ENCODE results near the gene ERO1B.

Gene ERO1B

GRCh38 chr1:236297161-236297560 is 15.4 kb upstream of the ERO1B start:
- DNase-seq = no peak

GRCh38 chr1:236292425-236292824 is 10.7 kb upstream of the ERO1B start:
- DNase-seq = no peak

GRCh38 chr1:236289492-236290131 is 7.9 kb upstream of the ERO1B start:
- no peak for DNase-seq

- DNase-seq = no peak
Observed at GRCh38 chr1:236288620-236288976, 6.8 kb upstream of the ERO1B start.

GRCh38 chr1:236287757-236288619 is 6.2 kb upstream of the ERO1B start:
- DNase-seq = no peak

- no peak for DNase-seq
Observed at GRCh38 chr1:236287356-236287755, 5.6 kb upstream of the ERO1B start.

GRCh38 chr1:236284291-236284721 is 2.5 kb upstream of the ERO1B start:
- peak in 1 of 2 donors; percentile 42 for DNase-seq

- DNase-seq = no peak
Observed at GRCh38 chr1:236282719-236283118, 961 bp upstream of the ERO1B start.

- DNase-seq = no peak
Observed at GRCh38 chr1:236282425-236282716, 613 bp upstream of the ERO1B start.

- peak; percentile 23 to 52 for DNase-seq
Observed at GRCh38 chr1:236281198-236281653, 532 bp downstream of the ERO1B start.

GRCh38 chr1:236280438-236281197 is 1.1 kb downstream of the ERO1B start:
- DNase-seq = no peak

GRCh38 chr1:236275586-236275985 is 6.2 kb downstream of the ERO1B start:
- DNase-seq = no peak

GRCh38 chr1:236275061-236275460 is 6.7 kb downstream of the ERO1B start:
- DNase-seq = no peak

GRCh38 chr1:236273358-236273757 is 8.4 kb downstream of the ERO1B start:
- no peak for DNase-seq

- DNase-seq = no peak
Observed at GRCh38 chr1:236269439-236269838, 12.3 kb downstream of the ERO1B start.

- no peak for DNase-seq
Observed at GRCh38 chr1:236261898-236262297, 19.9 kb downstream of the ERO1B start.

- DNase-seq = no peak
Observed at GRCh38 chr1:236261033-236261432, 20.7 kb downstream of the ERO1B start.

GRCh38 chr1:236259043-236259442 is 22.7 kb downstream of the ERO1B start:
- DNase-seq = no peak

GRCh38 chr1:236258114-236258622 is 23.6 kb downstream of the ERO1B start:
- no peak for DNase-seq

GRCh38 chr1:236257216-236257615 is 24.5 kb downstream of the ERO1B start:
- DNase-seq = no peak

- DNase-seq = no peak
Observed at GRCh38 chr1:236253918-236254637, 27.7 kb downstream of the ERO1B start.

GRCh38 chr1:236253119-236253518 is 28.6 kb downstream of the ERO1B start:
- no peak for DNase-seq

GRCh38 chr1:236251587-236251986 is 30.2 kb downstream of the ERO1B start:
- no peak for DNase-seq

All from bone marrow (tissue), 2 donors.